ENCODE results near the gene MARK3. TPM values are rescaled to one million over a fixed set of nuclear protein-coding genes. Genes with fewer than 3 reads are reported as not detected.

MARK3 gene
- total and polyA plus RNA-seq, 10 of the 15 experiments (the other 5 are each of a cell fraction or from before 2014, with no cell fraction given) = 10.7 to 75.1 (median 41.4) TPM

GRCh38 chr14:103521438-103521950 is 136.3 kb downstream of the MARK3 start:
- CTCF ChIA-PET = interaction anchor here (1.0 to 6.5 kb wide), 5 partner anchors 8 to 41 kb away, joined by 3 to 53 read pairs (median 4); partner anchors contain the start of genes BAG5 and TRMT61A

GRCh38 chr14:103521951-103522563 is 136.8 kb downstream of the MARK3 start:
- Histone ChIP-seq H3K27me3 (replicated peaks in 1 of 2; ENCODE audit: control insufficient read depth in 2 of 2, insufficient read depth in 2 of 2, low read length in 1 of 2) (peaks cover 2% of the 10 kb centered on the region in 2 experiments; a peak in 2 of 4 replicates), H3K9me3 (replicated peaks; ENCODE audit: control insufficient read depth, insufficient read depth, low read length) (no peaks in the 10 kb centered on the region; the same call in 2 of the 3 replicates), H3K9ac (ENCODE audit: control insufficient read depth, insufficient read depth, low read length) (no peak overlapping the region), H3K36me3 (ENCODE audit: control insufficient read depth in 2 of 2, insufficient read depth in 2 of 2, low read length in 1 of 2) (no peaks in the 10 kb centered on the region), H3K79me2 (ENCODE audit: control insufficient read depth, insufficient read depth, low read length) (no peaks in the 10 kb centered on the region), H4K20me1 (ENCODE audit: control insufficient read depth, insufficient read depth) (no peaks in the 10 kb centered on the region), H2AFZ (ENCODE audit: control insufficient read depth, low read depth, low read length) (no peak overlapping the region), H3K4me2 (ENCODE audit: control insufficient read depth, insufficient read depth) (peak overlapping the region; percentile 97), H3K4me3 (peak overlapping the region; percentile 66; the same call in 1 of the 2 replicates), H3K27ac (ENCODE audit: control insufficient read depth, insufficient read depth) (no peak overlapping the region), H3K4me1 (ENCODE audit: control insufficient read depth, insufficient read depth, low read length) (peaks cover 32% of the 10 kb centered on the region)
- ChIA-PET CTCF (interaction anchor here (6.5 kb wide), 1 partner anchor 24 kb away, joined by 53 read pairs; no protein-coding TSS in a partner anchor), POLR2A (interaction anchor here (0.7 to 0.8 kb wide), 2 partner anchors 120 to 741 kb away, joined by 5 read pairs; no protein-coding TSS in a partner anchor), RAD21 (ENCODE audit: unreplicated experiment) (interaction anchor here (0.7 to 1.4 kb wide), 2 partner anchors 25 to 29 kb away, joined by 3 to 5 read pairs; no protein-coding TSS in a partner anchor), SMC1A (ENCODE audit: uncharacterized antibody, unreplicated experiment) (no interaction called here)
- in situ Hi-C loops (cut with MboI) (no loop called here), intact Hi-C loops (cut with micrococcal nuclease; ENCODE audit: unreplicated experiment) (no loop called here)
- no TSS peak for BruUV-seq (replicated peaks)
- DNase-seq (ENCODE audit: low read depth, low spot score) (no peak), FAIRE-seq (no peak), ATAC-seq (no peak)
- 5% methylated on average over 41 of the region's 74 CpGs for WGBS (ENCODE audit: insufficient coverage, insufficient replicate concordance, low lambda C conversion rate, missing lambda C conversion rate)
- TF ChIP-seq FOXM1 (IDR thresholded peaks at IDR 0.05; ENCODE audit: low read depth, low read length) (no peak), GATAD2B (conservative IDR thresholded peaks at IDR 0.05; ENCODE audit: low read depth) (peak; percentile 15; the same call in 1 of the 2 replicates), SUZ12 (IDR thresholded peaks at IDR 0.05; ENCODE audit: unreplicated experiment) (peak; percentile 43)

More at GRCh38 chr14:103521438-103521950, 136.3 kb downstream of the MARK3 start:
- no peak overlapping the region for H3K27ac ChIP-seq (ENCODE audit: control insufficient read depth, insufficient read depth)
- no peak overlapping the region for H3K9ac ChIP-seq (ENCODE audit: control insufficient read depth, insufficient read depth, low read length)
- peaks cover 26% of the 10 kb centered on the region for H3K4me1 ChIP-seq (ENCODE audit: control insufficient read depth, insufficient read depth, low read length)
- H3K9me3 ChIP-seq (replicated peaks; ENCODE audit: control insufficient read depth, insufficient read depth, low read length) = no peaks in the 10 kb centered on the region; the same call in 2 of the 3 replicates
- FAIRE-seq (no peak), DNase-seq (ENCODE audit: low read depth, low spot score) (no peak), ATAC-seq (peak; percentile 10)
- POLR2A ChIA-PET = interaction anchor here (0.6 to 0.8 kb wide), 2 partner anchors 33 to 120 kb away, joined by 4 to 5 read pairs; no protein-coding TSS in a partner anchor
- peak overlapping the region; percentile 66 for H3K4me3 ChIP-seq
- in situ Hi-C loops (cut with MboI) = no loop called here
- H2AFZ ChIP-seq (ENCODE audit: control insufficient read depth, low read depth, low read length) = peak overlapping the region; percentile 62
- H3K79me2 ChIP-seq (ENCODE audit: control insufficient read depth, insufficient read depth, low read length) = no peaks in the 10 kb centered on the region
- no peaks in the 10 kb centered on the region for H3K36me3 ChIP-seq (ENCODE audit: control insufficient read depth in 2 of 2, insufficient read depth in 2 of 2, low read length in 1 of 2)
- H3K4me2 ChIP-seq (ENCODE audit: control insufficient read depth, insufficient read depth) = peak overlapping the region; percentile 97
- H4K20me1 ChIP-seq (ENCODE audit: control insufficient read depth, insufficient read depth) = no peaks in the 10 kb centered on the region
- peaks cover 2% of the 10 kb centered on the region in 2 experiments; a peak in 2 of 4 replicates for H3K27me3 ChIP-seq (replicated peaks in 1 of 2; ENCODE audit: control insufficient read depth in 2 of 2, insufficient read depth in 2 of 2, low read length in 1 of 2)
- SMC1A ChIA-PET (ENCODE audit: uncharacterized antibody, unreplicated experiment) = interaction anchor here (1.6 kb wide), 1 partner anchor 22 kb away, joined by 5 read pairs; no protein-coding TSS in a partner anchor
- RAD21 ChIA-PET (ENCODE audit: unreplicated experiment) = interaction anchor here (1.4 kb wide), 2 partner anchors 26 to 30 kb away, joined by 5 to 7 read pairs; no protein-coding TSS in a partner anchor
- BruUV-seq (replicated peaks) = no TSS peak
- TF ChIP-seq NFYA (IDR thresholded peaks at IDR 0.05; ENCODE audit: borderline replicate concordance, low read depth, low read length) (no peak), SUZ12 (IDR thresholded peaks at IDR 0.05; ENCODE audit: unreplicated experiment) (peak; percentile 61)
- WGBS (ENCODE audit: insufficient coverage, insufficient replicate concordance, low lambda C conversion rate, missing lambda C conversion rate) = 3% methylated on average over 6 of the region's 77 CpGs
- intact Hi-C loops (cut with micrococcal nuclease; ENCODE audit: unreplicated experiment) = no loop called here

Data from GM12878 (cell line).